ENCODE measurements around the gene PLXDC2.

Gene PLXDC2

GRCh38 chr10:20299034-20299736 lies 483.0 kb downstream of the PLXDC2 start:
- DNase-seq: no peak

DNA sequence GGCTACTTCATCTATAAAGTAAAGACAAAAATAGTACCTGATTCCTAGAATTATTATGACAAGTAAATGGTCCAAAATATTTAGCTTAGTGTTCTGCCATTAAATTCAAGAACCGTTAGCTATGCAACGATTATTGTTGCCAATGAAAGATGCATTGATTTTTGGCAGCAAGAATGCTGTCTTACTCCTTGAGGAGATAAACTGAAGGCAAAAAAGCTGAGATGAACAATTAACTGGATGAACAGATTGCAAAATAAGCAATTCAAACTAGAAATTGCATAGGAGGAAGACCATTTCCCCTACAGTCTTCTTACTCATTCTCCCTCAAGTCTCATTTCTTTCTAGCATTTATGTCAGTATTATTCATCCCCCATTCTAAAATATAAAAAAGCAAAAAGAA lies 484.5 kb downstream of the PLXDC2 start:
- DNase-seq: no peak

DNA sequence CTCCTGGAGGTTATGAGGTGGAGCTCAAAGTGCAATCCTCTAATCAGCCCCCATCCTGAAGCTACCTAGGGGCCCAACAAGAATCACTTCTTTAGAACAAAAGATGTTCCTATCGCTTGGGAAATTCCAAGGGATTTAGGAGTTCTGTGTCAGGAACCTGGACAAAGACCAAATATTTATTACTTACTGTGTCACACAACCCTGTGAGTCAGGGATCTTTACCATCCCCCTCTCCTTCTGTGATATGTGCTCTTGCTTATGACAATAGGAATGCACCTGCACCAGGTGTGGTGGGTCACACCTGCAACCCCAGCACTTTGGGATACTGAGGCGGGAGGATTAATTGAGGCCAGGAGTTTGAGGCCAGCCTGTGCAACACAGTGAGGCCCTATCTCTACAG lies 485.8 kb downstream of the PLXDC2 start:
- no peak for DNase-seq

GRCh38 chr10:20303453-20304152 lies 487.4 kb downstream of the PLXDC2 start:
- no peak for DNase-seq

- no peak for DNase-seq
Observed at GRCh38 chr10:20313665-20314064, 497.4 kb downstream of the PLXDC2 start.

DNA sequence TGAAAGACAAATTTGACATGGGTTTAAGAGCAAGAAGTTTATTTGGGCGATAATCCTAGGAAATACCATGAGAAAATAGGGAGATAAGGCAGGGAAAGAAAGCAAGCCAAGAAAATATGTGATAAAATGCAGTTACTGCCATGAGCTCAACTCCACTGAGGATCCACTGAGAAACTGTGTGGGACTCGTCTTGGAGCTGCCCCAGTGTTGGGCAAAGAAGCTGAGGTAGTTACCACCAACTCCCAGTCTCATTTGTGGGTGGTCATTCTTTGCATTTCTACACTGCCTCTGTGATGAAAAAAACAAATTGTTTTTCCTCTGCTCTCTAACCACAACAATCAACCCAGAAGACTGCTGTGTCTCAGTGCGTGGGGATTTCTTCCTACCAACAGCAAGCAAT lies 498.2 kb downstream of the PLXDC2 start:
- DNase-seq: no peak

GRCh38 chr10:20327954-20328353 lies 511.7 kb downstream of the PLXDC2 start:
- no peak for DNase-seq

- DNase-seq: no peak
Observed at GRCh38 chr10:20330246-20330645, 514.0 kb downstream of the PLXDC2 start.

- DNase-seq: no peak
Observed at GRCh38 chr10:20334559-20334958, 518.3 kb downstream of the PLXDC2 start.
